ENCODE results near the gene CD53. TPM values are rescaled to one million over a fixed set of nuclear protein-coding genes. Genes with fewer than 3 reads are reported as not detected.

The CD53 gene
- total and polyA plus RNA-seq, 9 of the 15 experiments (the other 6 are each of a cell fraction or from before 2014, with no cell fraction given), result 63.5 to 220 (median 131) TPM

DNA sequence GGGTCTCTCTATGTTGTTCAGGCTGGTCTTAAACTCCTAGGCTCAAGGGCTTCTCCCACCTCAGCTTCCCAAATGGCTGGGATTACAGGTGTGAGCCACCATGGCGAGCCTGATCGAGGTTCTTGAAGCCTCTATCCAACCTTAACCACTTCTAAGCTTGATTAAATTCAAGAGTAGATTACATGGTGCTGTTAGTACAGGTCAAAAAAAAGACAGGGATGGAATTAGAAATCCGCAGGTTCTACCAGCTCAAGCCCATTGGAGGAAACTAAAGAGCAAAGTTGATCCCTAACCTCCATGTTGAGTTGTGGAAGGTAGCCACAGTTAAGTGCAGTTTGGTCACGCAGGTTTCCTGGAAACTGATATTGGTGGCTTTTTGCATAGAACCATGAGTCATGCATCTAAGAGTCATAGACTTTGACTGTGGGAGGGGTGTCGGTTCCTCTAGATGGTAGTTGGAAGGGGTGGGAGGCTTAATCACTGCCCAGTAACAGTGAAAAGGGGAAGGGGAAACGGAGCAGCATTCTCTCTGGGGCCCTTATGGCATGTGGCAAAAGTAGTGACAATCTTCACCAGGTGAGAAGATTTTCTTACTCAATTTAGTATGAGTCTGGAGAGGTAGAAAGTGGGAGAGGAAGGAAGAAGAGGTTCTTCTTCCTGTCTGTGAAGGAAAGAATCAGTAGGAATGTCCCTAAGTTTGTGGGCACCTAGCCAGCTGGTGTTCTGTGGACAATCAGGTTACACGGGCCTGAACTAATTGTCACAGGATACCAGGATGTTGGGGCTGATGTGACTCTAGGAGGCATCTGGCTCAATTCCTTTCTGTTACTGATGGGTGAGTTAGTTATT, 7.0 kb downstream of the CD53 start (continued):
- TF ChIP-seq, protein P1, sequence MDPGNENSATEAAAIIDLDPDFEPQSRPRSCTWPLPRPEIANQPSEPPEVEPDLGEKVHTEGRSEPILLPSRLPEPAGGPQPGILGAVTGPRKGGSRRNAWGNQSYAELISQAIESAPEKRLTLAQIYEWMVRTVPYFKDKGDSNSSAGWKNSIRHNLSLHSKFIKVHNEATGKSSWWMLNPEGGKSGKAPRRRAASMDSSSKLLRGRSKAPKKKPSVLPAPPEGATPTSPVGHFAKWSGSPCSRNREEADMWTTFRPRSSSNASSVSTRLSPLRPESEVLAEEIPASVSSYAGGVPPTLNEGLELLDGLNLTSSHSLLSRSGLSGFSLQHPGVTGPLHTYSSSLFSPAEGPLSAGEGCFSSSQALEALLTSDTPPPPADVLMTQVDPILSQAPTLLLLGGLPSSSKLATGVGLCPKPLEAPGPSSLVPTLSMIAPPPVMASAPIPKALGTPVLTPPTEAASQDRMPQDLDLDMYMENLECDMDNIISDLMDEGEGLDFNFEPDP (CRISPR knock-in tag; IDR thresholded peaks at IDR 0.05), result no peak
- TF ChIP-seq JUN (IDR thresholded peaks at IDR 0.05; ENCODE audit: borderline replicate concordance, low read depth, low read length), result peak; percentile 97
- TF ChIP-seq JUN (CRISPR knock-in tag; IDR thresholded peaks at IDR 0.05; ENCODE audit: borderline replicate concordance), result no peak; the same call in 1 of the 2 replicates
- peak; percentile 75; the same call in 1 of the 2 replicates for TF ChIP-seq ZNF766 (CRISPR knock-in tag; conservative IDR thresholded peaks at IDR 0.05)
- TF ChIP-seq RCOR1 (IDR thresholded peaks at IDR 0.05; ENCODE audit: borderline replicate concordance in 1 of 2, low read depth in 2 of 2, low read length in 2 of 2), result peak in 1 of 2 experiments; percentile 79; a peak in 2 of 4 replicates
- TF ChIP-seq ZNF354B (CRISPR knock-in tag; IDR thresholded peaks at IDR 0.05), result no peak
- peak; percentile 59; the same call in 1 of the 2 replicates for TF ChIP-seq MTA1 (IDR thresholded peaks at IDR 0.05; ENCODE audit: borderline replicate concordance)
- no peak for TF ChIP-seq CBX2 (IDR thresholded peaks at IDR 0.05; ENCODE audit: insufficient read depth, low read length, poor library complexity, severe bottlenecking)
- no peak for TF ChIP-seq ZNF695 (CRISPR knock-in tag; IDR thresholded peaks at IDR 0.05)
- no peak for TF ChIP-seq SAFB2 (IDR thresholded peaks at IDR 0.05; ENCODE audit: borderline replicate concordance, low read depth, low read length, severe bottlenecking)
- TF ChIP-seq ZNF785 (CRISPR knock-in tag; IDR thresholded peaks at IDR 0.05), result no peak
- TF ChIP-seq, protein P2, sequence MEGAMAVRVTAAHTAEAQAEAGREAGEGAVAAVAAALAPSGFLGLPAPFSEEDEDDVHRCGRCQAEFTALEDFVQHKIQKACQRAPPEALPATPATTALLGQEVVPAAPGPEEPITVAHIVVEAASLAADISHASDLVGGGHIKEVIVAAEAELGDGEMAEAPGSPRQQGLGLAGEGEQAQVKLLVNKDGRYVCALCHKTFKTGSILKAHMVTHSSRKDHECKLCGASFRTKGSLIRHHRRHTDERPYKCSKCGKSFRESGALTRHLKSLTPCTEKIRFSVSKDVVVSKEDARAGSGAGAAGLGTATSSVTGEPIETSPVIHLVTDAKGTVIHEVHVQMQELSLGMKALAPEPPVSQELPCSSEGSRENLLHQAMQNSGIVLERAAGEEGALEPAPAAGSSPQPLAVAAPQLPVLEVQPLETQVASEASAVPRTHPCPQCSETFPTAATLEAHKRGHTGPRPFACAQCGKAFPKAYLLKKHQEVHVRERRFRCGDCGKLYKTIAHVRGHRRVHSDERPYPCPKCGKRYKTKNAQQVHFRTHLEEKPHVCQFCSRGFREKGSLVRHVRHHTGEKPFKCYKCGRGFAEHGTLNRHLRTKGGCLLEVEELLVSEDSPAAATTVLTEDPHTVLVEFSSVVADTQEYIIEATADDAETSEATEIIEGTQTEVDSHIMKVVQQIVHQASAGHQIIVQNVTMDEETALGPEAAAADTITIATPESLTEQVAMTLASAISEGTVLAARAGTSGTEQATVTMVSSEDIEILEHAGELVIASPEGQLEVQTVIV (CRISPR knock-in tag; IDR thresholded peaks at IDR 0.05; ENCODE audit: borderline replicate concordance), result no peak
- TF ChIP-seq SMAD1 (IDR thresholded peaks at IDR 0.05; ENCODE audit: low read depth, low read length, partially characterized antibody), result peak; percentile 69
- no peak for TF ChIP-seq ZNF3 (CRISPR knock-in tag; IDR thresholded peaks at IDR 0.05)
- TF ChIP-seq MAZ (CRISPR knock-in tag; conservative IDR thresholded peaks at IDR 0.05 in 1 of 2, IDR thresholded peaks at IDR 0.05 in 1 of 2), result peak; percentile 65 to 67; a peak in 2 of 4 replicates
- no peak for TF ChIP-seq SIRT6 (IDR thresholded peaks at IDR 0.05; ENCODE audit: low read depth, low read length)
- TF ChIP-seq, protein P3, sequence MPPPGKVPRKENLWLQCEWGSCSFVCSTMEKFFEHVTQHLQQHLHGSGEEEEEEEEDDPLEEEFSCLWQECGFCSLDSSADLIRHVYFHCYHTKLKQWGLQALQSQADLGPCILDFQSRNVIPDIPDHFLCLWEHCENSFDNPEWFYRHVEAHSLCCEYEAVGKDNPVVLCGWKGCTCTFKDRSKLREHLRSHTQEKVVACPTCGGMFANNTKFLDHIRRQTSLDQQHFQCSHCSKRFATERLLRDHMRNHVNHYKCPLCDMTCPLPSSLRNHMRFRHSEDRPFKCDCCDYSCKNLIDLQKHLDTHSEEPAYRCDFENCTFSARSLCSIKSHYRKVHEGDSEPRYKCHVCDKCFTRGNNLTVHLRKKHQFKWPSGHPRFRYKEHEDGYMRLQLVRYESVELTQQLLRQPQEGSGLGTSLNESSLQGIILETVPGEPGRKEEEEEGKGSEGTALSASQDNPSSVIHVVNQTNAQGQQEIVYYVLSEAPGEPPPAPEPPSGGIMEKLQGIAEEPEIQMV (tag; conservative IDR thresholded peaks at IDR 0.05; ENCODE audit: low read depth), result peak; percentile 56; the same call in 1 of the 2 replicates
- no peak for TF ChIP-seq ZSCAN29 (IDR thresholded peaks at IDR 0.05)
- TF ChIP-seq ZNF239 (CRISPR knock-in tag; IDR thresholded peaks at IDR 0.05), result no peak; the same call in 1 of the 2 replicates
- TF ChIP-seq ZNF316 (IDR thresholded peaks at IDR 0.05), result peak; percentile 79
- TF ChIP-seq GABPB2 (CRISPR knock-in tag; conservative IDR thresholded peaks at IDR 0.05), result no peak
- TF ChIP-seq ZNF707 (CRISPR knock-in tag; conservative IDR thresholded peaks at IDR 0.05), result no peak
- TF ChIP-seq CSDE1 (IDR thresholded peaks at IDR 0.05), result no peak
- no peak for TF ChIP-seq ZNF165 (CRISPR knock-in tag; IDR thresholded peaks at IDR 0.05; ENCODE audit: borderline replicate concordance)

Data from K562 (cell line).